Activated CD8-positive, alpha-beta memory T cell treated with anti-CD3 and anti-CD28 coated beads, Interleukin-2, amount 50 U/mL, for 48 hours (primary cell): ENCODE data around the gene ACBD6.

Experiments
- DNase-seq: peaks from one replicate; pipeline ENCODE4 v3.0.0-alpha.2; 2020

Gene ACBD6

GRCh38 chr1:180287988-180288705 lies 214.2 kb downstream of the ACBD6 start:
- DNase-seq = no peak

- DNase-seq = no peak
These were observed 216.0 kb downstream of the ACBD6 start for GRCh38 chr1:180286417-180286816.

- DNase-seq = no peak
These were observed 219.3 kb downstream of the ACBD6 start for GRCh38 chr1:180283098-180283497.

DNA sequence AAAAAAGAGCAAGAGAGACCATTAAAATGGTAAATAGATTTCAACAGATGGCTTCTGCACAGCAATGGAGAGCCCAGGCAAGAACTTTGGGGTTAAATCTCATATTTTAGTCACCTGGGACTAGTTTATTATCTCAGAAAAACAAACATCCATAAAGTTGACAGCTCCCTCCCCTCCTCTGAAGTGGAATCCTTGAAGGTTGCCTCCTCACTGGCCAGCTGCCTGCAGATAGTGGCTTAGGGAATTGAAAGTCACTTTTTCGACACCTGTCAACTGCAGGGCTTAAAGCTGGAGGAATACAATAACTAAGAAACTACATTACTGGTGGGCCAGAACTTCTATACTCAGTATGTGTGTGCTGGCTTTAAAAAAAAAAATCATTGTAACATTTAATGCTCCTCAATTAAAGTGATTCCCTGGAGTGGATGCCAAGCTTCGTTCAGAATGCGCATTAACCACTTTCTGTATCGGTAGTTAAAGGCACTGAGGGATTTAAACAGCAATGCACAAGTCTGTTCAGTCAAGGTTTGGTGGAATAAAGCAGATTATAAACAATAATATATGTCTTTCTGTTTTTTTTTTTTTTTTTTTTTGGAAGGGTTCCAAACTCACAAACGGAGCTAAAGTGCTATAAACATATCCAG lies 219.9 kb downstream of the ACBD6 start:
- no peak for DNase-seq

DNA sequence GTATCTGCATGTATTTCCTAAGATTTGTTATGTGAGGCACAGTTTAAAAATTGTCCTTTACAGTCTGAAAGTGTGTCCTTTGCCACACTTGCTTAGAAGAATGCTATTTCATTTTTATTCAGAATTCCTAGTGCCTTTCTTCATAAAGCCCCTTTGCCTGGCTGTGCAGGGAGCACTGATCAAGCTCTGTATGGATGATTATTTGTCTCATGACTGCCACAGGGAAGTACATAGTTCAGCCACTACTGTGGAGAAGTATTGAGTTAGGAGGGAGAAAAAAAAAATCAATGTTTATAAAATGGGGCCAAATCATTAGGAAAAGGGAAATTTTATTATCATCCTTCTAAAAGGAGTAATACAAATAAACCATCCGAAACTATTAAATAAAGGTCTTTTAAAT lies 220.9 kb downstream of the ACBD6 start:
- no peak for DNase-seq

GRCh38 chr1:180280617-180281016 lies 221.8 kb downstream of the ACBD6 start:
- DNase-seq = no peak

GRCh38 chr1:180279651-180280050 lies 222.7 kb downstream of the ACBD6 start:
- DNase-seq = no peak

DNA sequence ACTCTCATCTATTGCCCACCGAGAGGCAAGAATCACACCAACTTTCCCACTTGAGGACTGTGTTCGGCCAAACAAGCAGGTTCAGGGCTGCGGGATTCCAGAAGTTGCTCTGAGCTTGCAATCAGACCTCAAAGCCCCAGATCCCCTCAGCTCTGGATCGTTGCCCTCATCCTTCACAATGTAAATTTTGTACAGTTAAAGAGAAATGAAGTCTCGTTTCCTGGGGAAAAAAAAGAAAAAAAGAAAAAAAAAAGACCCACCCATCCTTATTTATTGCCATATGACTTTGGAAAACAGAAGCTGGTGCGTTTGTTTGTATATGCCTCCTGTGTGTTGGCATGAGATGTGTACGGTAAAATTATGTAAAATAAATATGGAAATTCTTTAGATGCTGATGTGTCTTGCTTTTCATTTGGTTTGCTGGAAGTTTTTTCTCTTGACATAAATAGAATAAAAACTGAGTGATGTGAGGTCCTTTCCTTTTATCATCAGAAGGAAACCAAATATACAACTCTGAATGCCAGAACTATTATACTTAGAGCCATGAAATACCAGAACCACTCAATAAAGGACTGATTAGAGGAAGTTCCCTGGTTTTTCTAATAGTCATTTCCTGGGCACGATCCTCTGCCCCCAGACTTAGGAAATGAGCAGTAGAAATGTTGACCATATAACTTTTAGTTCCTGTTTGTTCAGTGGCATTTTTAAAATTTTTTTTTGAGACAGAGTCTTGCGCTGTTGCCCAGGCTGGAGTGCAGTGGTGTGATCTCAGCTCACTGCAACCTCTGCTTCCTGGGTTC lies 223.6 kb downstream of the ACBD6 start:
- no peak for DNase-seq

DNA sequence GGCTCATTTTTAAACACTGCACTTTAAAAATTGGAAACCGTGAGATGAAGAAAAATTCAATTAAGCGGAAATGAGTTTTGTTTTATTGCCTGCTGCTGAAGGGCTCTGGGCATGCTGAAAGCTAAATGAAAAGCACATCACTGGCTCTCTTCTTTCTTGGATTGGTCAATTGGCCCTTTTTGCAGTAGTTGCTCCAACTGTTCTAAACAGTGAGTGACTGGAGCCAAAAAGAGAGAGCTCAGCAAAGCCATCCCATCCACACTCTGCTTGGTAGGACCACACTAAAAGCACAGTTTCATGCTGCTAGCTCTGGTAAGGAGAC lies 224.2 kb downstream of the ACBD6 start:
- DNase-seq = no peak

DNA sequence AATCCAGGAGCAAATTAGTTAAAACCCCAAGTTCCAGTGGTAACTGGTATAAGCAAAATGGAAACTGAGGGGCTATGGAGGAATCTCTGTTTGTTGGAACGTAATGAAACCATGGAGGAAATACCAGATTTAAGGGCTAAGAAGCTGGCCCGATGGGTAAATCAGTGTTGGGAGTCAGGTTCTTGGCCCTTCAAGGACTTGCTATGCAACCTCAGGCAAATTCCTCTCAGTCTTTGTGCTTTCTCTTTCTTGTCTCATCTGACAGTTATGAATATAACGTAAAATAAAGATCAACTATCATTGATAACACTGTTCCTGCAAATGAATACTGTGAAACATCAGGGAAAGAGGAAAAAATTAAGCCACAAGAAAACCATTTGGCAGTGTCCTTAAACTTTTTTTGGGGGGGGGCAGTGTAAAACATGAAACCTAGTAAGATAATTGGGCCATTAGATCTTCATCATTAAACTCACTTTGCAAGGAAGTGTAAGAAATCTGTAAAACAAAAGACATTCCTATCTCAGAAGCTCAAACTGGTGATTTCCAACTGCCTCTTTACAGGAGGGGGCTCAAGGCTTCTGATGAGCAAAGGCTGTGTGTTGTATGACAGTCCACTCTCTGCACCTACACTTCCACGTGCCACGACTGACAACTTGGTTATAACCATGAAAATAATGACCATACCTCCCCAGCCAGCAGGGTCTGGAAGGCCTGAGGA lies 224.7 kb downstream of the ACBD6 start:
- DNase-seq = no peak

GRCh38 chr1:180275726-180276125 lies 226.7 kb downstream of the ACBD6 start:
- no peak for DNase-seq

GRCh38 chr1:180274221-180274620 lies 228.2 kb downstream of the ACBD6 start:
- DNase-seq = no peak

DNA sequence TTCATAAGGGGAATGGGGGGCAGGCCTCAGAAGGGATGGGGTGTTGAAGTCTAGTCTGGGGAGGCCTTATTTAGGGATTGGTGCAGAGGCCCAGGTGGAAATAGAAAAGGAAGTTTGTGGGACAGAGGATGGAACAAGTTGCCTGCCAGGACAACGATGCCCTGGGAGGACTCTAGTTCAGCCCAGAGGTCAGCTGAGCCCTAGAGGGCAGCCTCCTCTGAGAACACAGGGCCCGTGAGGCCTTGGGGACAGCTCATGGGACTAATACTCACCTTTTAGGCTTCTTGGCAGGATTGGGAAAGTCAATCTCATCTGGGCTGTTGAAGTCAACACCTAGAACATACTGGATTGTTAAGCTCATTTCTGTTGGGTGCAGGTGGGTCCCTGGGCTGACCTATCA lies 229.3 kb downstream of the ACBD6 start:
- no peak for DNase-seq

DNA sequence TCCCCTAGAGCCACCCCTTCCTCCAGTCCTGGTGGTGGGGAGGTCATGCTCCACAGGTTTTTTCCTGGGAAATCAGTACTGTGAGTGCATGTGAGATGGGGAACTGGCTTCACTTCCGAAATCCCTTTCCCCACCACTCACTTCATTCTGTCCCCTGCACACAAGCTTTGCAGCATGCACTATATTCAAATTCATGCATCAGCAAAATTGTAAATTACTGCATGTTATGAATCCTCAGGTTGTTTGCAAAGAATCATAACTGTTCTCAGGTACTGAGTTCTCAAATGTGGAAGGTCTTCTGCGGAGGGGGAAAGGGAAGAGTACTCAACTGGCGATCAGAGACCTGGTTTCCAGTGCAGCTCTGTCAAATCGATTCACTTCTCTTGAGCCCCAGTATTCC lies 230.0 kb downstream of the ACBD6 start:
- no peak for DNase-seq

- peak; percentile 35 for DNase-seq
These were observed 230.8 kb downstream of the ACBD6 start for GRCh38 chr1:180271272-180272255.

GRCh38 chr1:180270530-180271271 lies 231.7 kb downstream of the ACBD6 start:
- peak; percentile 26 for DNase-seq

DNA sequence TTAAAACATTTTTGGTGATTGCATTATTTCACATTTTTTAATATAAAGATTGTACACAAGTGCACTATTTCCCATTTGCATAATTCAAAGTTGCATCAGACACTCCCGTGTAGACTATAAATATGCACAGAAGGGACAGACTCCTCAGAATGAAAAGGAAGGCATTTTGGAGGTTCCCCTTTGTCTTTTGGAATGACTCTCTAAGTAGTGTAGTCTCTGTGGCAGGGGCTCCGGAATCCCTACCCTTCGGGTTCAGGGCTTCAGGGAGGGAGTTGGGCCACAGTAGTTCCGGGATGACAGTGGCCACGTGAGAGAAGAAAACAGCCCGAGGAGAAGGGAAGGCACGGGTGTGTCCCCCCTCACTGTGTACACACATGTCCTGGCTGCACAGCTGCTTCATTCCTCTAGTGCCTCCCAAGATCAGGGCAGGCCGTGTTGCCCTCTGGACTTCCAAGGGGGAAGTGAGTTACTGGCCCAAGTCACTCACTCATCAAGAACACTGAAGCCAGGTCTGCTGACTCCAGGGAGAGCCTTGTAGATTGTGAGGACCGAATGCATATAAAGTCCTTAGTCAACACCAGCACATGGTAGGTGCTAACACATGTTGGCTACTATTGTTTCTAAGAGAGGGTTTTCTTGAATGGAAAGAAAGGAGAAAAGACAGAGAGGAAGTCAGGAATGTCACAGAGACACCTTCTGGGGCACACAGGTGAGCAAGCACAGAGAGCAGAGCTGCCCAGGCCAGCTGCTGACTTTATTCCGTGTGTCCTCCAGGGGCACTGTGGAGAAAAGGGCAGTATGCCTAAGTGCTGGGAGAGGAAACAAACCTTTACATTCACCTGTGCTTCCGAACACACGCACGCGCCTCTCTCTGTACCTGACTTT lies 232.5 kb downstream of the ACBD6 start:
- DNase-seq = peak; percentile 47

GRCh38 chr1:180268556-180269075 lies 233.8 kb downstream of the ACBD6 start:
- DNase-seq = peak; percentile 29

DNA sequence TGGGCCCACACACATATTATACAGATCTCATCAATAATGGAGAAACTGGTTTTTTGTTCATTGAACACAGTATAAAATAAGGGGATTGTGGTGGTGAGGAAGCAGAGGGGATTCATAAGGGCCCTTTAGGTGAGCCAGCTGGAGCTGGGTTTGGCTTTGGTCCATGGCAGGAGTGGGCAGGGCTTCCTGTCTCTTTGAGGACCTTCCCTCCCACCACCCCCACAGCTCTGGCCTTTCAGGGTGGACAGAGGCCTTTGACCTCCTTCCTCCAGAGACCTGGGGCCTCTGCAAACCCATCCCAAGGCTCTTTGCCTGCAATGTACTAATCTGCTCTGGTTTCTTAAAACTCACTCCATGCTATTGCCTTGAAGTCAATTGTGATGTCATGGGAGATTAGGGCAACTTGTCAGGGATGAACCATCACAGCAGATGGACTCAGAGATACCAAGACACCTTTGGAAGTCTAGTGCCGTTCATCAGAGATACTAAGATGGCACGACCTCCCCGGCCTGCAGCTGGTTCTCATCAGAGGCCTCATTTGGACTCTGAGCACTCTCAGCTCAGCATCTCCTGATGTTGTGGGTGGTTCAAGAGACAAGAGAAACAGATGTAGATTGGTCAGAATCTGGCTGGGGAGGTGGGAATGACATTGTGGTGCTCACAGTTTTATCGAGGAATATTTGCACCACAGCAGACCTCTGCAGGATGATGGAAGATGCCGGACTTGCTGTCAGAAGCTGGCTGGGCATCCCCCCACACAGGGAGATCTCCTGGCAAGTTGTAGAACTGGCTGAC lies 234.4 kb downstream of the ACBD6 start:
- DNase-seq = peak; percentile 22
